Muscle of arm (tissue), 12 donors: ENCODE measurements around the gene ARPP21. TPM values are rescaled to one million over a fixed set of nuclear protein-coding genes. Genes with fewer than 3 reads are reported as not detected.

ENCODE experiments used
- DNase-seq: peaks from one replicate; pipeline ENCODE4 v3.0.0-alpha.2; 2013
- polyA plus RNA-seq, 12 donors: library from polyadenylated mRNA; unstranded; fragments of 120-200 nt; gene quantifications; one replicate each; pipeline ENCODE4 v1.2.1, GENCODE V29; 2013; ENCODE audit not compliant: insufficient read length in 12 of 12

Gene ARPP21
- polyA plus RNA-seq, 12 donors, result 88.7 to 290 (median 198) TPM; not detected in 1

DNA sequence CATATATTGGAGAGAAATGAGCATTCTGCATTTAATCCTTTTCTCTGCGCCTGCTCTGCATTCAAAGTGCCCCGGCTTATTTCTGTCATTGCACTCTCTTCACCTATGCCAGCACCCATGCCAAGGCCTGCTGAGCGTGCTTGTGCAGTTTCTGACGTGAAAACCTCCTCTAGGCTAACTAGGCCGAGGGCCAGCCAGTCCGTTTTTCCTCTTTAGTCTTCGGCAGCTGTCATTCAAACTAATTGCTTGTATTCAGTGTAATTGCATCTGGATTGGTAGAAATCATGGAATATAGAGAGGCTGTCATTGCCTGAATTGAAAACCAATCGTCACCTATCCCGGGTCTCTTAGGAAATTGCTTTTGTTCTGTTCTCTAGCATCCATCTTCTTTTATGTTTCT is 94.0 kb downstream of the ARPP21 start:
- no peak for DNase-seq

DNA sequence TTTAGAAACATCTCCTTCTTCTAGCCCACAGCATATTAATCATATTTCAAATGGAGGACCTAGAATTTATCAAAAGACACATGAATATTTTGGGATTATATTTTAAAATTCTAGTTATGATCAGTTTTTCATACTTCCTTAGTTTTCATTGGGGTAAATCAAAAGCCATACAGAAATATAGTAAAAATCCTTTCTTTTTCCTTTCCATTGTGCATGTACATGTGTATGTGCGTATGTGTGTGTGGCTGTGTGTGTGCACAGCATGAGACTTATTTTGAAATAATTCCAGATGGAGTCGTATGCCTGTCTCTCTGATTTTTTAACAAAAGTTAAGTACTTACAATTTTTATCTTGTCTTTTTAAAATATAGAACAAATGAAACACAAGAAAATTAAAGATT is 94.5 kb downstream of the ARPP21 start:
- no peak for DNase-seq

DNA sequence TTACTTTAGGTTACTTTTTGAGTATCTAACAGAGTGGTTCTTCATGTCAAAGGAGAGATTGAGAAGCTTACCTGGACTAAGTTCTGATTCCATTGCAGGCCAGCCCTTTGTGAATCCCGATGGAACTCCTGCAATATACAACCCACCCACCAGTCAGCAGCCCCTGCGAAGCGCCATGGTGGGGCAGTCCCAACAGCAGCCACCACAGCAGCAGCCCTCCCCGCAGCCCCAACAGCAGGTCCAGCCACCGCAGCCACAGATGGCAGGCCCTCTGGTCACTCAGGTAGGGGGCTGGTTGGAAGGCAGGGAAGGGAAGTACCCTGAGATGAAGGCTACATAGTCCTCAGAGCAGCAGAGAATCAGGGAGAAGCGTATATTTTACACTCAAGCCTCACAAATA is 97.8 kb downstream of the ARPP21 start:
- DNase-seq, result no peak

DNA sequence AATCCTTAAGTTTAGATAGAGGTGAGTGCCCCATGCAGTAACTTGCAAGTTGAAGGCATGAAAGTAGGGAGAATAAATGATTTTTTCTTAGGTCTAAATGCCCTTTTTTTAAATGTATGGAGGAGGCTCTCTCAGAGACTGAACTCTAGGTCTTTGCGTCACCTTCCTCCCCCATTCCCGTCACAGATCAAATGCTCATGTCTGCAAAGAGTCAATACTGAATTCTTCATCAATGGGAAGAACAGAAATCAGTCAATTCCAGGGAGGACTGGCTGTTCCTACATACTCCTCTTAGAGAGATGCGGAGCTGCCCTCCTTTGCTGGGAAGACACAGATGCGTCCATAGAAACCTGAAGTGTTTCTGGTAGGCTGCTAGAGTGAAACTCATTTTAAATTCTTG is 98.2 kb downstream of the ARPP21 start:
- DNase-seq, result no peak

DNA sequence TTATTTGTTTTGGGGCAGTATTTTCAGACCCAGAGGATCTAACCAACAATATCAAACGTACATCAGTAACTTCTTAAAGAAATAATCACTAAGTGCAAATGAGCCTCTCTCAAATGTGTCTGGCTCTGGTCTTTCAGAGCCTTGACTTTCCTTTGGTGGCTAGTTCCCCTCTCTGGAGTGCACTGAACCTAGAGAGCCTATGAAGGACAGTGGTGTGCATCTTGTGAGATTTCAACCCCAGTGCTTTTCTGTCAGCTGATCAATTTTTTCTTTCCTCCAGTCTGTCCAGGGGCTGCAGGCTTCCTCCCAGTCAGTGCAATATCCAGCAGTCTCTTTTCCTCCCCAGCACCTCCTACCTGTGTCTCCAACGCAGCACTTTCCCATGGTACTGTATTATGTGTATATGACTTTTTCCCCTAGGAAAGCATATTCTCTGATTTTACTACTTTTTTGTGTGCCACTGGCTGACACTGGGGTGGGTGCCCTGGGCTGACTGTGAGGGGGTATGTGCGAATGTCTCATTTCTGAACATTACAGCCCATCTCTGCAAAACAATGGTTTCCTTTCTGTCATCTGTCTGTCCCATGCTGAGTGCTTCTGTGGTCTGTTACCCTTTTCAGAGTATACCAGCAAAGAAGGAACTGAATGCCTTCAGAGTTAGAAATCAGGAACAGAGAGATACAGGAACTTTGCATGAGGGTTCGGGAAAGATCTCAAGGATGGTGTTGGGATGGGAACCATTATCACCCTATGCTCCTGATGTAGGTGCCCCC is 98.8 kb downstream of the ARPP21 start:
- DNase-seq, result no peak

DNA sequence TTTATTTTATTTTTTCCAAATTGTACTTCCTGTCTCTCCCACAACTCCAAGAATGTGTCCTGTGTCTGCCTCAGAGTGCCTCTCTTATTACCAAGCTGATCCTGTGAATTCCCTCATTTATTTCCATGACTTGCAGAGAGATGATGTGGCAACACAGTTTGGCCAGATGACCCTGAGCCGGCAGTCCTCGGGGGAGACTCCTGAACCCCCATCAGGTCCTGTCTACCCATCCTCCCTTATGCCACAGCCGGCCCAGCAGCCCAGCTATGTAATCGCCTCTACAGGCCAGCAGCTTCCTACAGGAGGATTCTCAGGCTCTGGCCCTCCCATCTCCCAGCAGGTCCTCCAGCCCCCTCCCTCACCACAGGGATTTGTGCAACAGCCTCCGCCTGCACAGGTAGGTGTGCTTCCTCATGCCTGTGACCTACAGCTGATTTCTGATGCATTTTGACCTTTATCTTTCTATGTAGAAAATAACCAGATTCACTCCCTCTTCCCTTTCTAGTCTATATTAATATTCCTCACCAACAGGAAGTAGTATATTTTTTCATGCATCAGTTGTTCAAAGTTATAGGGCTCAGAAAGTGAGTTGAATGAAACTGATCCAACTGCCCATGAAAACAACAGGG is 100.0 kb downstream of the ARPP21 start:
- DNase-seq, result no peak

DNA sequence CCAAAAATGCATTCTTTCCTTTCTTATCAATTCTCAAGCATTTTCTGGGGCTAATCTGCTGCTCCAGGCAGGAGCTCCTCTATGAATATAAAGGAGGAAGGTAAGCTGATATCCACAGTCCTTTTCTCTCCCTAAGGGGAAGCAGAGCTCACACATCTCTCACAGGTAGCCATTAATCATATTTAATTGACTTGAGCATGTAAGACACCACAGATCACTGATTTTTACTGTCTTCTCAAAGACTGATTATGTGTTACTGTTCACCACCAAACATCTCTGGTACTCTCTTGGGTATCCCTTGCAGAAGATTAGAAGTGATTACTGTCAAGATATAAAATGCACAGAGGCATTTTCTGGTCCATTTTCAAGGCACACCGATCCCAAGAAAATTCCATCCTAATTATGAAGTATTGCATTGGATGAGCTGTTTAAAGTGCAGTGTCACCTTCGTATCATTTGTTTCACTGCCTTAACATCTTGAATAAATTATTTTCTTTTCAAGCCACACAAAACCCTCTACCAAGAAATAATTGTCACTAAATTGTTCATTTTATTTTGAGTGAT is 100.7 kb downstream of the ARPP21 start:
- DNase-seq, result no peak

DNA sequence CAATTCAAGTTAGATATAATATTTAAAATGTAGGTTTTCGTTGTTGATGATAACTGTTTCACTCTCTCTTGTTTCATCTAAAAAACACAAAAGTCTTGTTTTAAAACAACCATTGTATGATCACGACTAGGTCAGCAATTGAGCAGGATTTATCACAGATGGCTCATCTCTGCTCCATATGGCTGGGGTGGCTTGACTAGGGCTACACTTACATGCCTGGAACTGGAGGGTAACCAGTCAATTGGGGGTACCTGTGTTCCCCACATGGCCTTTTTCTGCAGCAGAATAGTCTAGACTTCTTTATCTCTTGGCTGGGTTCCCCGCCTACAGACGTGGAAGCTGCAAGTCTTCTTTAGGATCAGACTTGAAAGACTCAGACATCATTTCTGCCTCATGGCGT is 103.9 kb downstream of the ARPP21 start:
- DNase-seq, result no peak

DNA sequence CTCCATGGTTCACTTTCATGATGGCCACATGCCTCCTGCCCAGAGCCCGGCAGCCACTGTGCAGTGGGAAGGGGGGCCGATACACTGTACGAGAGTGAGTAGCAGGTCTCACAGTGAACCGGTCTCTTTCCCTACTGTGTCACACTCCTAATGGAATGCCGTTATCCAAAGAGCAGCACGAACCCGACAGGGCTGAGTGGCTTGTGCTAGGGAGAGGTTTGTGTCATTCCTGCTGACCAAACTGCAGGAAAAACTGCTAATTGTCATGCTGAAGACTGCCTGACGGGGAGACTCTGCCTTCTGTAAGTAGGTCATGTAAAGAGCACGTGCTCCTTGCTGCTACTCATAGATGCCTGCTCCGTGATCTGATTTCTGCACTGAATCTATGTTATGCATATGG is 105.1 kb downstream of the ARPP21 start:
- DNase-seq, result no peak

DNA sequence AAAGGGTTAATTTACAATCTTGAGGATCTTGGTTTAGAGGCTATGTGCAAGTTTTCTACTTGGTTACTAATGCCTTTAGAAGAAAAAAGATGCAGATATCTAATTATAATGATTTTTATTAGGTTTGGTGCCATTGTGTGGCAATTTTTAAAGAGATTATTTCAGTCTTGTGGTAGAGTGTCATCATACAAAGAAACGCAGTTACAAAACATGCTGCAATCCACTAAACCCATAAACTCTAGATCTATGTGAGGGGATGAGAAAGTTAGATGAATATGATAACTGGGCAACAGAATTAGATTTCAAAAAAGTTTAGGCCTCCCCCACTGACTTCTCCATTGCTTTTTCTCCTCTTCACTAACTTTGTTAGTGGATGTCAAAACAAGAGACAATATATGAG is 106.0 kb downstream of the ARPP21 start:
- no peak for DNase-seq

DNA sequence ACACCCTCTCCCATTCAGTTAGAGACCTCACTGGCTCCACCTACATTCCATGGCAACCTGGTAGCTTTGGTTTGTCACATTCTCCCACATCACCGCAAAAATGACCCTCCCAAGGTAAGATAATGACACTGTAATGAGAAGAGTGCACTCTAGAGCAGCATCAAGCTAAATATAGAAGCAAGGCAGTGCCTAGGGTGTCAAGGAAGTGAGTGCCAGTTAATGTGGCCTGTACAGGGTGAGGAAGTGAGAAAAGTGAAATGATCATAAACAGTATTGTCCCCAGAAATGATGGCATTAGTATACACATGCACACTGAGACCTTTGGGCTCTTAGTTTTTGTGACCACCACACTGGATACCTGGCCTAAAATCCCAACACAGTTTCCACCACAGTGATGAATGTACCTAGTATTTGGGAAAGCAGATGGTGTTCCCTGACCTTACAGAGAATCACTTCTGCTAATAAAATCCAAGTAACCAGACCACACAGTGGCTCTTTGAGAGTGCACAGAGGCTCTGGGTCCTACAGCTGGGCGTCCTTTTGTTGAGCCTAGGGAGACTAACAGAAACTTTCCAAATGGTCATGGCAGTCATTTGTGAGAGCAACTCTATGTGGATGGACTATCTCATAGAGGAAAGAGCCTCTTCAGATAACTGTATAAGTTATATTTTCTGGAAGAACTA is 106.6 kb downstream of the ARPP21 start:
- no peak for DNase-seq

DNA sequence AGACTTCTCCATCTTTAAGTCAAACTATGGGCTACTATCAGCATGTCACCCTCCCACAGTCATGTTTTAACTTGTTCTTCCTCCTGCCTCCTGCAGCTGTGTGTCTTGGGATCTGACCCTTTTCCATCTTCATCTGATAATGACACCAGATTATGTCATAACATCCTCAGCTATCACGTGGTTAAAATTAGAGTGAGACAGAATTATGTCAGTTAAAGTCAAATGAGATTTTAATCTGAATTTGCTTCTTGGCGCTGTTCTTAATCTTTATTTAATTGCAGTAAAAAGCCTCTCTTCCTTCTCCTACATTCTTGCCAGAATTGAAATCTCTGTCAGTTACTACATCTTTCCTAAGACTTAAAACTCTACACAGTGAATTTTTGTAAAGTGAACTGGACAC is 107.2 kb downstream of the ARPP21 start:
- no peak for DNase-seq

DNA sequence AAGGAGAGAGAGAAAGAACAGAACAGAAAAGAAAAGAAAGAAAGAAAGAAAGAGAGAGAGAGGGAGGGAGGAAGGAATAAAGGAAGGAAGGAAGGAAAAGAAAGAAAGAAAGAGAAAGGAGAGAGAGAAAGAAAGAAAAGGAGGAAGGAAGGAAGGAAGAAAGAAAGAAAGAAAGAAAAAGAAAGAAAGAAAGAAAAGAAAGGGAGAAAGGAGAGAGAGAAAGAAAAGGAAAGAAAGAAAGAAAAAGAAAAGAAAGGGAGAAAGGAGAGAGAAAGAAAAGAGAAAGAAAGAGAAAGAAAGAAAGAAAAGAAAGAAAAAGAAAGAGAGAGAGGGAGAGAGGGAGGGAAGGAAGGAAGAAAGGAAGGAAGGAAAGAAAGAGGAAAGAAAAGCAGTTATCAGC is 108.8 kb downstream of the ARPP21 start:
- no peak for DNase-seq

DNA sequence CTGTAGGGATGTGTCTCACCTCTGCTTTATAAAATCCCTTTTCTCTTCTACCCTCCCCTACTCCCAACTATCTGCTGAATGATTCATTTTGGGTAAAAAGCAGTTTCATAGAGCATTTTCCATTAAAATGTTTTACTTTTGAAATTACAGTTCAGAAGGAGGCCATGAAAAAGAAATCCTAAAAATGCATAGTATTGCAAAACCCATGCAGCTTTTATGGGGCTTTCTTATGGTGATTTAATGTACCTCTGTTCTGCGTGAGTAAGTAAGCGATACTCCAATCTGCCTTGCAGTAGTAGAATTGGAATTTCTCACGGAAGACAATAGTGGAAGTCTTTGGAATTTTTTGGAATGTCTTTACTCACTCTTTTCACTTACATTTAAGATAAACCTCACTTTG is 111.9 kb downstream of the ARPP21 start:
- DNase-seq, result no peak

DNA sequence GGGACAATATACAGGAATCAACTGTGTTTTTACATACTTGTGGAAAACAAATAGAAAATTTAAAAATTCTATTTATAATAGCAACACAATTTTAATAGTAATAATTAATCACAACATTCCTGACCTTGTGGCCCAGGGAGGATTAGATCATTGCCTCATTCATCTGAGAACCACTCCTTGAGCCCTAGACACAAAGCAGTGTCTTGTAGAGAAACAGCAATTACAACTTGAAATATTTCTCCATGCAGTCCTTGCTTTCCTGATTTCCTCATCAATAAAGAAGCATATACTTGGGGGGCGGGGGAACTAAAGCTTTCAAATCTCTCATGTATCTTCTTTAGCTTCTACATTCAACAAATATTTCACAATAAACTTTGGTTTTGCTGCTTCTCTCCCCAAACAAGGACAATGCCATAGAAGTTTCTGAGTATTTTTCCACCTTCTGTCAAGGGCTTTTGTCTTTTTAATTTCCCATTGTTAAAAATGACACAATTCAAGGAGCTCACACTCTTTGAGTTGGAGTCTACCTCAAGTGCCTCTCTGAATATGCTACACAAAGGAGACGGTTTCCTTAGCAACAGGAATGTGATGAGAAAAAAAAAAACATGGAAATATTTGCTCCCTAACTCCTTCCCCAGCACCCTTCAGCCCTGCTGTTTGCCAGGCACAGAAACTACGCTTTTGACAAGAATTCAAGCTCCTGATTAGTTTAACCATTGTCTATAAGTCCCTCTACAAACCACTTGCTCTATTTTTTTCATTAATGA is 118.8 kb downstream of the ARPP21 start:
- no peak for DNase-seq

DNA sequence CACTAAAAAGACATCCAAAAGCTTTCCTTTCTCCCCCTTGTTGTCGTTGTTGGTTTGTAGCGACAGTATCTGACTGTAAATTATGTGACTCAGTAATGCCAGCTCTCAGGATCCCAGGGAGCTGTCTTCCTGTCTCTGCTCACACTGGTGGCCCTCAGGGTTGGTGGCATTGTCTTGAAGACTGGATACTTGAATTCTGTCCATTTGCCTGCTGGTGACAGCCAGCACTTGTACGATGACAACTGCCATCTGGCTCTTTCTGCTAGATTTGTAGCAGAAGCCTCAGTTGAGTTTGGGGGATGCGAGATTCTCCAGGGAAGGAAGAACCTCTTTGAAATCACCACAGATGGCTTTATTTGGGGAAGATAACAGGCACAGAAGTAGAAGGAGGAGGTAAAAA is 120.8 kb downstream of the ARPP21 start:
- DNase-seq, result no peak

DNA sequence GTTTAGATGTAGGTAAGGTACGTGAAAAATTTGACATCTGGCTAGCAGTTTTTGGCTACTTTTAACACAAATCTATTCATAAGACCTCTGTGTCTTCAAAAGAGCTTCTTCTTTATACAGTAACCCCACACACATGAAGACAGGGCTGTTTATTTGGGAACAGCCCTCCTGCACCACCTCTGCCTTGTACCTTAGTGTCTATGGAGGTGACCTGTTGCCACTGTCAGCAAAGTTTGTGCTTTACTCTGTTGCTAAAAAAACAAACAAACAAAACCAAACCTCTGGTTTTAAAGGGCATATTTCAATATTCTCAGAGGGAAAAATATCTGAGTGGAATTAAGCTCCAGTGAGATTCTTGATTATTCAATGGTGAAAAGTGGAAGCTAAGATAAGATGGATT is 122.0 kb downstream of the ARPP21 start:
- no peak for DNase-seq

DNA sequence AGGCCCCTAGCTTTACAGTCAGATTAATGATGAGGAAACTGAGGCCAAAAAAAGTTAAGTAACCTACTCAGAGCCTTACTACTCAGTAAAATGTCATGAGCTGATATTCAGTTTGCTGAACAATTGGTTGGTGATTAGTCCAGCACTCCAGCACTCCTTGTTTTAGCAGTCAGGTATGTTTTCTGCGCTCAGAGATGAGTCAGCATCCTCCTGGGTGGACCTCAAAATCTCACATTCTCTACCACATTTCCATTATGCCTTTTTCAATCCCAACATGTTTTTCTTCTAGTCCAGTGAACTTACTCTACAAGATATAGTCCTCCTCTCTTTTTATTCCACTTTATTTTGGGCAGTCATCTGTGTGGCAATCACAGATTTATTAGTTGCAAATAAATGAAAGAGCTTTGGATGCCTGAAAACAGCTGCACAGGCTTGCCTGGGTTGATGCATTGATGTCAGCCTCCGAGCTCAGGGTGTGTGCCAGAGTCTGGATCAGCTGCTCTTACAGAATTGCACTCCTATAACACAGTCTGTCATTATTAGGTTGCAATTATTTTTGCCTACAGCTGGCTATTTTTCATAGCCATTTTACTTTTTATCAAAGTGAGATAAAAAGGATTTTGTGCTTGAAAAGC is 133.2 kb downstream of the ARPP21 start:
- DNase-seq, result peak; percentile 18

DNA sequence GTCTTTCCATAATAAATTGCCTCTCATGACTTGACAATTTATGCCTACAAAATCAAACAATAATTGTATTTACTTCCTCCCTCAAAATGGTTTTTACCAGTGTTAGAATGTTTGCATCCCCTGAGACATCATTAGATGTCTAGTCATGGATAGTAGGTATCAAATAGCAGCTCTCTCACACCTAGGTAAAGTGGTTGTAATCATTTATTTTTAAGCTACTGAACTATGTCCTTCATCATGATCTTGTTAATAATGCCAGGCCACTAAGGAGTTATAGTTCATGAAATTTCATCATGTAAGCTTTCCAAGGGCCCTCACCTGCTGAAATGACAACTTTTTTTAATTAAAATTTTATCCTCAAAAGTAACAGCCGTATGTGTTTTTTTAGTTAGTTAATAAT is 134.1 kb downstream of the ARPP21 start:
- DNase-seq, result no peak

DNA sequence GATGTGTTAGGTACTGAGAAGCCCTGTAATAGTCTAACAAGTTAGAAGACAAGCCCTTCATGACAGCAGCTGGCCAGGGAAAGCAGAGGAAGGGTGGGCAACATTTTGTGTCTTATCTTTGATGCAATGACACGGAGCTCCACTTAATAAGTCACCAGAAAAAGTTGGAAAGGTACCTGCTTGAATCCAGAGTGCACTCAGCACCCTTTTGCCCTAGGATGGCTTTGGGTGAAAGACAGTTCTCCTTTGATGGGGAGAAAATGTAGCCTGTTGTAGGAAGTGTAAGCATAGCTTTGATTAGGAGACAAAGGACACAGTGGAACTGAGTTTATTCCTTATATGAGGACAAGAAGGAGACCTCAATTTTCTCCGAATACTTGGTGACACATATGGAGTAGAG is 137.0 kb downstream of the ARPP21 start:
- no peak for DNase-seq

DNA sequence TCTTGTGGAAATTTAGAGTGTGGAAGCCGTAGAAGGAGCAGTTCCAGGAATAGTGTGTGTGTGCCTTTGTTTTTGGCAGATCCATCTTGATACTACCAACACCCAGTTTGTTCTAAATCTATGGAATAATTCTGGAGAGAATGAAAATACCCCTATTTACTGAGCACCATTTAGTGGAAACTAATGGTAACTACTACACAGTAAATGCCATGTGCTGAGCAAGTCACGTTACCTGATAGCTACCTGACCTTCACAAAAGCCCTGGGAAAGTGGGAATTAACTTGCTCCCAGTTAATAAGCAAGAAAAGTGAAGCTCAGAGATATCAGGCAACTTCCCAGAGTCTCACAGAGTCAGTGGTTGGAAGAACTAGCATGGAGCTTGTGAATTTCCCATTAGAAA is 137.7 kb downstream of the ARPP21 start:
- no peak for DNase-seq
